Fibroblast of lung (primary cell): ENCODE data around the gene FAM236A. TPM values are rescaled to one million over a fixed set of nuclear protein-coding genes. Genes with fewer than 3 reads are reported as not detected.
"Not testable (repeated sequence)": the region's sequence is repeated elsewhere in the genome, so short reads cannot be mapped to it uniquely, and the experiment has no call there.

Experiments
- DNase-seq, 2 donors: peaks; one replicate each; pipeline versions ENCODE4 v3.0.0 to v3.0.0-alpha.2; 2010; ENCODE audit warnings: low read depth in 2 of 2
- H2AFZ ChIP-seq: 2 replicates; pipeline ENCODE4 v1.5.1; 2012; ENCODE audit warnings: low read length, control low read depth, inconsistent platforms
- H3K27ac ChIP-seq: 2 replicates; pipeline ENCODE4 v1.5.1; 2011; ENCODE audit warnings: low read length, control low read depth; ENCODE audit not compliant: insufficient read depth
- H3K27me3 ChIP-seq: 2 replicates; pipeline ENCODE4 v1.5.1; 2011; ENCODE audit warnings: mild to moderate bottlenecking, low read length; ENCODE audit not compliant: control insufficient read depth, insufficient read depth
- H3K36me3 ChIP-seq: 2 replicates; pipeline ENCODE4 v1.5.1; 2011; ENCODE audit warnings: low read length; ENCODE audit not compliant: control insufficient read depth, insufficient read depth
- H3K4me1 ChIP-seq: 2 replicates; pipeline ENCODE4 v1.5.1; 2011; ENCODE audit warnings: low read length; ENCODE audit not compliant: control insufficient read depth, insufficient read depth; ENCODE audit errors: extremely low read depth
- H3K4me2 ChIP-seq: 2 replicates; pipeline ENCODE4 v1.5.1; 2011; ENCODE audit warnings: low read length, control low read depth; ENCODE audit not compliant: insufficient read depth; ENCODE audit errors: extremely low read depth
- H3K4me3 ChIP-seq, 4 experiments: fragments of 200-600 bp in 1 of 4; sonication (generic) in 1 of 4; replicated peaks in 1 of 4; 2 replicates each; pipeline ENCODE4 v1.5.1; 2011 to 2016; ENCODE audit warnings: low read length in 4 of 4, low read depth in 3 of 4, mild to moderate bottlenecking in 3 of 4, control low read depth in 2 of 4, inconsistent platforms in 1 of 4, mixed read lengths in 1 of 4; ENCODE audit not compliant: insufficient read depth in 1 of 4; ENCODE audit errors: control extremely low read depth in 1 of 4
- H3K79me2 ChIP-seq: 2 replicates; pipeline ENCODE4 v1.5.1; 2012; ENCODE audit warnings: mild to moderate bottlenecking, low read length, inconsistent platforms; ENCODE audit not compliant: control insufficient read depth, insufficient read depth
- H3K9ac ChIP-seq: 2 replicates; pipeline ENCODE4 v1.5.1; 2011; ENCODE audit warnings: mild to moderate bottlenecking, low read length, control low read depth; ENCODE audit not compliant: insufficient read depth
- H3K9me3 ChIP-seq: 2 replicates; pipeline ENCODE4 v1.5.1; 2012; ENCODE audit warnings: low read depth, low read length; ENCODE audit not compliant: control insufficient read depth, insufficient read depth
- H4K20me1 ChIP-seq: 2 replicates; pipeline ENCODE4 v1.5.1; 2011; ENCODE audit warnings: low read length; ENCODE audit not compliant: control insufficient read depth, insufficient read depth; ENCODE audit errors: extremely low read depth
- polyA plus RNA-seq, 2 donors: library from polyadenylated mRNA; depleted of rRNA in 1 of 2; stranded (reverse) in 1 of 2; unstranded in 1 of 2; fragments of >200 nt; gene quantifications; 2 replicates each; pipeline ENCODE4 v1.2.1, GENCODE V29; 2011 to 2012; ENCODE audit warnings: missing spikeins in 1 of 2
- total RNA-seq: library from RNA; depleted of rRNA; stranded (reverse); fragments of >200 nt; gene quantifications from 2 replicates; pipeline ENCODE4 v1.2.1, GENCODE V29; 2014

Gene FAM236A
- total and polyA plus RNA-seq, 2 donors (not counting 1 experiment from before 2014, with no cell fraction given) = not detected

DNA sequence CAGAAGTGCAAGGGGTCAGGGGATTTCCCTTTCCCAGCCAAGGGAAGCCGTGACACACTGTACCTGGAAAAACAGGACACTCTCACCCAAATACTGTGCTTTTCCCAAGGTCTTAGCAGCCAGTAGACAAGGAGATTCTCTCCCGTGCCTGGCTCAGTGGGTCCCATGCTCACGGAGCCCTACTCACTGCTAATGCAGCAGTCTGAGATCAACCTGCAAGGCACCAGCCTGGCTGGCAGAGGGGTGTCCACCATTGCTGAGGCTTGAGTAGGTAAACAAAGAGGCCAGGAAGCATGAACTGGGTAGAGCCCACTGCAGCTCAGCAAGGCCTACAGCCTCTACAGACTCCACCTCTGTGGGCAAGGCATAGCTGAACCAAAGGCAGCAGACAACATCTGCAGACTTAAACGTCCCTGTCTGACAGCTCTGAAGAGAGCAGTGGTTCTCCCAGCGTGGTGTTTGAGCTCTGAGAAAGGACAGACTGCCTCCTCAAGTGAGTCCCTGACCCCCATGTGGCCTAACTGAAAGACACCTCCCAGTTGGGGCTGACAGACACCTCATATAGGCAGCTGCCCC lies 43.0 kb downstream of the FAM236A start:
- H3K27ac ChIP-seq, H2AFZ ChIP-seq, H3K36me3 ChIP-seq, H3K9ac ChIP-seq, DNase-seq, H3K27me3 ChIP-seq, H3K79me2 ChIP-seq, H3K9me3 ChIP-seq, H4K20me1 ChIP-seq, H3K4me2 ChIP-seq, H3K4me3 ChIP-seq, H3K4me1 ChIP-seq: not testable (repeated sequence)

Other genes starting within 250 kb of the FAM236A start
- gene PHKA1, start 223.9 kb upstream of the FAM236A start, total RNA-seq = 4.4 and 9.1 TPM in 2 replicates
- 2.0 and 4.8 TPM in 2 replicates for gene PHKA1, start 223.9 kb upstream of the FAM236A start, polyA plus RNA-seq
- not detected in 2 replicates for gene DMRTC1B, start 161.3 kb upstream of the FAM236A start, total RNA-seq
- gene DMRTC1B, start 161.3 kb upstream of the FAM236A start, polyA plus RNA-seq = not detected in 2 replicates
- gene FAM236B, start 155.5 kb upstream of the FAM236A start, total RNA-seq = not detected in 2 replicates
- gene FAM236B, start 155.5 kb upstream of the FAM236A start, polyA plus RNA-seq = not detected in 2 replicates
- gene FAM236D, start 130.0 kb upstream of the FAM236A start, total RNA-seq = not detected in 2 replicates
- gene FAM236D, start 130.0 kb upstream of the FAM236A start, polyA plus RNA-seq = not detected in 2 replicates
- gene FAM236C, start 25.6 kb upstream of the FAM236A start, total RNA-seq = not detected in 2 replicates
- not detected in 2 replicates for gene FAM236C, start 25.6 kb upstream of the FAM236A start, polyA plus RNA-seq
- gene DMRTC1, start 5.6 kb downstream of the FAM236A start, total RNA-seq = not detected in 2 replicates
- not detected in 2 replicates for gene DMRTC1, start 5.6 kb downstream of the FAM236A start, polyA plus RNA-seq
- not detected in 2 replicates for gene PABPC1L2B, start 64.7 kb downstream of the FAM236A start, total RNA-seq
- not detected in 2 replicates for gene PABPC1L2B, start 64.7 kb downstream of the FAM236A start, polyA plus RNA-seq
- gene PABPC1L2A, start 141.3 kb downstream of the FAM236A start, total RNA-seq = not detected in 2 replicates
- gene PABPC1L2A, start 141.3 kb downstream of the FAM236A start, polyA plus RNA-seq = not detected in 2 replicates